Measurements from ENCODE around the gene FSCN2. TPM values are rescaled to one million over a fixed set of nuclear protein-coding genes. Genes with fewer than 3 reads are reported as not detected.
A peak's percentile ranks its signal among the peaks of the same experiment; 100 is the strongest.

FSCN2 gene
- total and polyA plus RNA-seq, 9 donors: 0.13 to 6.4 (median 3.0) TPM

DNA sequence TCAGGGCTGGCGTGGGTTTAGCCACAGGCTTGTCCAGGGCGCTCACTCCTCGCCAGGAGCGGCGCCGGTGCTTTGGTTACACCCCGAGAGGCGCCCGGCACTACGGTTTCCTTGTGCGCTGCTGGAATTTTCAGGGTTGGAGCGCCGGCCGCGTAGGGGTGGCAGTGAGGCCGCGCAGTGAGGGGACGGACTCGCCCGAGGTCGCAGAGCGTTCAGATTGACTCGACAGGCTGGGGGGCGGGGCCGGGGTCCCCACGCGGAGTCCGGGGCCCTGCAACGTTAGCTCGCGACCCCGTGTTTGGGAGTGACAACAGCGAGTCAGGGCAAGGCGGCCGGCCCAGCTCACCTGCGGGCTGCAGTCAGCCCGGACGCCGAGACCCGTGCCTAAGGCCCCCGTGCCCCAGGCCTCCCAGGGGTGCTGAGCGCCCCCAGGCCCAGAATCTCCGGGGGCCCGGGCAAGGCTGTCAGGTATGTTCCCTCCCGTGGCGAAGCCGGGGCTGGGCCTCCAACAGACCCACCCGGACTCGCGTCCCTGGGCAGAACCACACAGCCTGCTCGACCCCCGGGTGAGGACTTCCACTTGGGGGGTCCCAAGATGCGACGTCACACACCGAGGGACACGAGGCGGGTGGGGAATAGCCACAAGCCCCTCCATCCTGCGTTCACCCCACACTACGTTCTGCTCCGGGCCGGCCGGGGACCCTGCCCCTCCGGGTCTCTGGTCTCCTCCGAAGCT is 14.3 kb upstream of the FSCN2 start:
- WGBS, 3 donors: 0 to 1% (median 1%) methylated on average over 60 to 64 of the region's 64 CpGs
- H3K9me3 ChIP-seq: no peaks in the 10 kb centered on the region
- peaks cover 13% of the 10 kb centered on the region for H3K4me1 ChIP-seq (ENCODE audit: insufficient read depth)
- intact Hi-C loops (cut with DNase I): loop anchor here in 2 of 4 donors (5.0 kb wide), 2 partner anchors 112 to 117 kb away; partner anchors contain the start of gene BAHCC1 (in 1 of the 2)
- H3K27me3 ChIP-seq: no peaks in the 10 kb centered on the region
- peak overlapping the region; percentile 93 for H3K4me3 ChIP-seq
- peak overlapping the region; percentile 98 to 100 for H3K27ac ChIP-seq
- H3K36me3 ChIP-seq: no peaks in the 10 kb centered on the region
- TF ChIP-seq EP300 (IDR thresholded peaks at IDR 0.05) (no peak), POLR2A (IDR thresholded peaks at IDR 0.05) (no peak)
- TF ChIP-seq, protein P1, sequence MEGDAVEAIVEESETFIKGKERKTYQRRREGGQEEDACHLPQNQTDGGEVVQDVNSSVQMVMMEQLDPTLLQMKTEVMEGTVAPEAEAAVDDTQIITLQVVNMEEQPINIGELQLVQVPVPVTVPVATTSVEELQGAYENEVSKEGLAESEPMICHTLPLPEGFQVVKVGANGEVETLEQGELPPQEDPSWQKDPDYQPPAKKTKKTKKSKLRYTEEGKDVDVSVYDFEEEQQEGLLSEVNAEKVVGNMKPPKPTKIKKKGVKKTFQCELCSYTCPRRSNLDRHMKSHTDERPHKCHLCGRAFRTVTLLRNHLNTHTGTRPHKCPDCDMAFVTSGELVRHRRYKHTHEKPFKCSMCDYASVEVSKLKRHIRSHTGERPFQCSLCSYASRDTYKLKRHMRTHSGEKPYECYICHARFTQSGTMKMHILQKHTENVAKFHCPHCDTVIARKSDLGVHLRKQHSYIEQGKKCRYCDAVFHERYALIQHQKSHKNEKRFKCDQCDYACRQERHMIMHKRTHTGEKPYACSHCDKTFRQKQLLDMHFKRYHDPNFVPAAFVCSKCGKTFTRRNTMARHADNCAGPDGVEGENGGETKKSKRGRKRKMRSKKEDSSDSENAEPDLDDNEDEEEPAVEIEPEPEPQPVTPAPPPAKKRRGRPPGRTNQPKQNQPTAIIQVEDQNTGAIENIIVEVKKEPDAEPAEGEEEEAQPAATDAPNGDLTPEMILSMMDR (IDR thresholded peaks at IDR 0.05): no peak
- peak; percentile 61 to 81 (median 70) for DNase-seq

DNA sequence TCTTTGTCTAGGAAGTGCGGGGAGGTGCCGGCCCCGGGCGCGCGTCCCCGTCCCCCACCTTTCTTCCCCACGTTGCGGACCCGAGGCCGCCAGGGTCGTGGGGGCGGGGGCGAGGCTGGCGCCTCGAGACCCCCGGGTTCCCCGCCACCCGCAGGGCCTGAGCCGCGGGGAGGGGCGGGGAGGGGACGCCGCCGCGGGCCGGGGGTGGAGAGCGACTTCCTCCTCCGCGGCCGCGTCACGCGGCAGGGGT is 13.8 kb upstream of the FSCN2 start:
- Histone ChIP-seq H3K4me3 (peak overlapping the region; percentile 93), H3K27ac (peak overlapping the region; percentile 98 to 100), H3K27me3 (no peaks in the 10 kb centered on the region), H3K9me3 (no peaks in the 10 kb centered on the region), H3K36me3 (no peaks in the 10 kb centered on the region), H3K4me1 (ENCODE audit: insufficient read depth) (peaks cover 14% of the 10 kb centered on the region)
- no peak for DNase-seq
- 0 to 4% (median 1%) methylated on average over 7 to 34 of the region's 34 CpGs for WGBS, 3 donors
- TF ChIP-seq POLR2A (IDR thresholded peaks at IDR 0.05) (no peak), EP300 (IDR thresholded peaks at IDR 0.05) (no peak)
- TF ChIP-seq, protein P1 (IDR thresholded peaks at IDR 0.05): no peak
- intact Hi-C loops (cut with DNase I): loop anchor here in 2 of 4 donors (5.0 kb wide), 2 partner anchors 112 to 117 kb away; partner anchors contain the start of gene BAHCC1 (in 1 of the 2)

DNA sequence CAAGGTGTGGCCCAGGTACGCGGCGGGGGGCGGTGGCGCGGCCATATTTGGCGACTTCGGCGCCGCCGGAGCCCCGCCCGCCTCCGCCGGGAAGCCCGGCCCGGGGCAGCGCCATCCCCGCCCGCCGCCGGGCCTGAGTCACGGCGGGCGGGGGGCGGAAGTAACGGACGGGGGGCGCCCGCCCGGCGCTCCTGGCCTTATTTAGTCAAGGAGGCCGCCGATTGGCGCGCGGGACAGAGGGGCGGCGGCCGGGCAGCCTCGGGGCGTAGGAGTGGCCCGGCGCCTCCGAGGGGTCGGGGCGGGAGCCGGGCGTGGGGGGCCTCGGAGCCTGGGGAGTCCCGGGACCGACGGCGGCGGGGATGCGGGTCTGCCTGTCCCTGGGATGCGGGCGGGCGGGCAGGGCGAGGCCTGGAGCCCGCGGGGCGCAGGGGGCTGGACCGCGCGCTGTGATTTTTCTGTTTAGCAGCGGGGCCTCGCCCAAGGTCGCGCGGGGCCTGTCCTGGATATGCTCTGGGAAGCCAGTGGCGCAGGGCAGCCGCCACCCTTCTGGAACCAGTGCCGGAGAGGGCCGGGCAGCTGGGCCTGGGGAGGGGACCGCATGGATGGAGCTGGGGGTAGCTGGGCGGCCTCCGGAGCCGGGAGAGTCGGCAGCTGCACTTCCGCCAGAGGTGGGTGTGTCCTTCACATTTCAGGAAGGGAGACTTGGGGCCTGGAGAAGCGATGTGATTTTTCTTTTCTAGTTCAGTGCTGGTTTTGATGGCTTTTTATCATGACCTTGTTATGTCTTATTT is 13.2 kb upstream of the FSCN2 start:
- WGBS, 3 donors: 0 to 1% (median 0%) methylated on average over 49 to 82 of the region's 82 CpGs
- DNase-seq: peak; percentile 83 to 89 (median 84)
- H3K9me3 ChIP-seq: no peaks in the 10 kb centered on the region
- H3K27ac ChIP-seq: peak overlapping the region; percentile 98 to 100
- H3K4me3 ChIP-seq: peak overlapping the region; percentile 93
- no peaks in the 10 kb centered on the region for H3K36me3 ChIP-seq
- intact Hi-C loops (cut with DNase I): loop anchor here in 2 of 4 donors (5.0 kb wide), 2 partner anchors 113 to 118 kb away; partner anchors contain the start of gene BAHCC1 (in 1 of the 2)
- peak; percentile 72 for TF ChIP-seq POLR2A (IDR thresholded peaks at IDR 0.05)
- TF ChIP-seq EP300 (IDR thresholded peaks at IDR 0.05): no peak
- peaks cover 18% of the 10 kb centered on the region for H3K4me1 ChIP-seq (ENCODE audit: insufficient read depth)
- no peaks in the 10 kb centered on the region for H3K27me3 ChIP-seq

DNA sequence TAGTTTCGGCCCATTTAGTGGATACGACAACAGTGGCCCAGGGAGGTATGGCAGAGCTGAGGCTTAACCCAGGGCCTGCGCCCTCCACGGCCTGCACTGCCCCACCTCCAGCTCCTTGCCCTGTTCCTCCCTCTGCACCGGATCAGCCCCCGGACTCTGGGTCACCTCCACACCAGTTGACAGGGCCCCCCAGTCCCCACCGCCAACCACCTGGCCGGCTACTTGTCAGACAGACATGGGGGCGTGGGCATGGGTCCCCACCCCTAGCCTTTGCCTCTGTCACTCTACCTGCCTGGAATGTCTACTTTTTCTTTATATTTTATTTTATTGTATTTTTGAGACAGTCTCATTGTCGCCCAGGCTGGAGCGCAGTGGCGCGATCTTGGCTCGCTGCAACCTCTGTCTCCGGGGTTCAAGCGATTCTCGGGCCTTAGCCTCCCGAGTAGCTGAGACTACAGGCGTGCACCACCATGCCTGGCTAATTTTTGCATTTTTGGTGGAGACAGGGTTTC is 12.6 kb upstream of the FSCN2 start:
- WGBS, 3 donors: 31 to 44% (median 38%) methylated on average over 19 of the region's 19 CpGs
- no peaks in the 10 kb centered on the region for H3K36me3 ChIP-seq
- H3K27me3 ChIP-seq: no peaks in the 10 kb centered on the region

More for the DNA sequence above, 12.6 kb upstream of the FSCN2 start:
- no peaks in the 10 kb centered on the region for H3K9me3 ChIP-seq
- peak overlapping the region in 1 of 2 donors; percentile 98 for H3K27ac ChIP-seq
- TF ChIP-seq, protein P1 (IDR thresholded peaks at IDR 0.05): no peak
- TF ChIP-seq EP300 (IDR thresholded peaks at IDR 0.05) (no peak), POLR2A (IDR thresholded peaks at IDR 0.05) (no peak)
- peaks cover 18% of the 10 kb centered on the region for H3K4me1 ChIP-seq (ENCODE audit: insufficient read depth)
- peak in 2 of 5 donors; percentile 44 to 61 for DNase-seq
- intact Hi-C loops (cut with DNase I): no loop called here
- peak overlapping the region; percentile 93 for H3K4me3 ChIP-seq
